HG02973 (cell line): ENCODE data around the gene SMIM44.
A peak's percentile ranks its signal among the peaks of the same experiment; 100 is the strongest.

Source experiments
- ATAC-seq: cut with Tn5 transposase; IDR thresholded peaks from one replicate; pipeline ENCODE4 v1.9.1; 2021; ENCODE audit warnings: moderate library complexity; ENCODE audit not compliant: unreplicated experiment

SMIM44 gene

DNA sequence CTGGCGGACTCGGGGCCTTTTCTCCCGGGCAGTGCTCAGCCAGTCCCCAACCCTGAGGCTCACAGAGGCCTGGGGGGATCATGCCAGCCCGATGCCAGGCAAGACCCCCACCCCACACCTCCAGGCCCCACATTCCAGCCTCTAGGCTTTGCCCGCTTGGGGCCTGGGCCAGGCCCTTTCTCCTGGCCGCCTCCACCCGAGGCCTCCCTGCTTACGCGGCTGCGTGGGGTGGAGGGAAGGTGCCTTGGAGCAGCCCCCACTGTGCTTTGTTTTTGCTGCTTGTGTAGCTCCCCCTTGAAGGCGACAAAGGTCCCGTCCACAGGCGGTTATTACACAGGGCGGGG lies 41.3 kb downstream of the SMIM44 start:
- ATAC-seq: no peak

DNA sequence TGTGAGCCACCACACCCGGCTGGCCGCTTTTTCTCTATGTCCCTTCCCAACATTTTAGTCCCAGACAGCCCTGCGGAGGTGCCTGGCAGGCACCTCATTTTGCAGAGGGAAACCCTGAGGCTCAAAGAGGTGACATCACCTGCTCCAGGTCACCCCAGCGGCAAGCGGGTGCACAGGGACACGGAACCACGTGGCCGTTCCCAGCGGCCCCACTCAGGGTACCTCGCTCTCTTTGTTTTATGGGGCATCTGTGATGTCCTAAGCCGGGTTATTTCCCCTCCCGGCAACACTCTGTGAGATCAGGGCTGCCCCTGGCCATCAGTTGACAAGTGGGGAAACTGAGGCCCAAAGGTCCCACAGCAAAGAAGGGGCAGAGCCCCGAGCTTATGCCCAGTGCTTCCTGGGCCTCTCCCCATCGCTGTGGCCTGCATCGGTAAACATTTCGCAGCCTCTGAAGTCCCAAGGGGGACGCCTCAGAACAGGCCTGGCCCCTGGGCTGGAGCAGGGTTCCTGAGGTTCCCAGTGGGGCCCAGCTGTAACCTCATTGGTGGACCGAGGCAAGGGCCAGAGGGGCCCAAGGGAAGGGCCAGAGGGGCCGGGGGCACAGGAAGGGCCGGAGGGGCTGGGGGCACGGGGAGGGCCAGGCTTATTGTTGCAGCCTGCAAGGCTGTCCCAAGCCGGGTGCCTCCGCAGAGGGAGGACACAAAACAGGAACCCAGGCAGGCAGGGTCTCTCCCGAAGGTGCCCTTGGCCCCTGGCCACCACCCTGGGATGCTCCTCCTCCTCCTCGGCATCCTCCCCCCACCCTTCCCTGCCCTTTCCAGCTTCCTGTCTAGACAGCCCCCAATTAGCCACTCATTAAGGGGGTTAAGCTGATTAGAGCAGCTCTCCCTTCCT lies 41.9 kb downstream of the SMIM44 start:
- ATAC-seq: no peak

DNA sequence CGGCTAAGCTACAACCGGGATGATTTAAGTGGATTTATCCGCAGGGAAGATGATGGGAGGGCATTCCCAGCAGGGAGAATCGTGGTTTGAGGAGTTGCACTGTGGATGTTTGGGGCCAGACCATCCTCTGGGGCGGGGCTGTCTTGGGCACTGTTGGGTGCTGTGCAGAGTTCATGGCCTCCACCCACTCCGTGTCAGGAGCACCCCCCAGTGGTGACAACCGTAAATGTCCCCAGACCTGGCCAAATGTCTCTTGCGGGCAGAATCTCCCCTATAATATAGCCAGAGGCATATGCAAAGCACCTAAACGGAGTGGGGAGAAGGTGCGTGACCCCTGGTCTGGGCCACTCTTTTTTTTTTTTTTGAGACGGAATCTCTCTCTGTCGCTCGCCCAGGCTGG lies 43.2 kb downstream of the SMIM44 start:
- no peak for ATAC-seq

DNA sequence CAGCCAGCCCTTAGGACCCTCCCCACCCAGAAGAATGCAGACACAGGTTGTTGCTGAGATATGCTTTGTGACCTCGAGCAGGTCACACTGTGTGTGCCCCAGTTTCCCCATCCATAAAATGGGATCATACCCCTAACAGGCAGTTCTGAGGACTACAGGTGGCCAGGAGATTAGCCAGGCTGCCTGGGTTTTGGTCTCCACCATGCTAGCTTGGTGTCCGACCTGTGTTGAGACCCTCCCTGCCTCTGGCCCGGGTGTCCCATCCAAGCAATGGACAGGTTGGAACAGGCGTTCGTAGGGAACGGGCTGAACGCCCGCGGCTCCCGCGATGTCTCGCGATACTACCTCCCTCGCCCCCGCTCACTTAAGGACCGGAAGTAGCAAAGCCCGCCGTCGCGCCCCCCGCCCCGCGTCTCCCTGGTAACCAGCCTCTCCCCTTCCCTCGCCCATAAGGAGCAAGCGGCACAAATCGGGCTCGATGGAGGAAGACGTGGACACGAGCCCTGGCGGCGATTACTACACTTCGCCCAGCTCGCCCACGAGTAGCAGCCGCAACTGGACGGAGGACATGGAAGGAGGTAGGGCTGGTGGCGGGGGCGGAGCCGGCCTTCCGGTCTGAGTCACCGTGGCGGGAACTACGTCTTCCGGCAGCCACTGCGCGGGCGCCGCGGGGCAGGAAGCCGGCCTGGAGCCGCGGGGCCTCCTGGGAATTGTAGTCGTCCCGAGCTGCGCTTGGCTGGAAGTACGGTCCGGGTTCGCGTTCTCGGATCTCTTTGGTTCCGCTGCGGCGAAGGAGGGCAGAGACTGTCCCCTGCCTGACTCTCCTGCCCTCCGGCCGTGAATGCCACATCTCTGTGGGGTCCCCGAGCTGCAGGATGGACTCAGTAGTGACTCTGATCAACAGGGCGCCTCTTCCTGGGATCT lies 48.3 kb downstream of the SMIM44 start:
- ATAC-seq: peak; percentile 75

DNA sequence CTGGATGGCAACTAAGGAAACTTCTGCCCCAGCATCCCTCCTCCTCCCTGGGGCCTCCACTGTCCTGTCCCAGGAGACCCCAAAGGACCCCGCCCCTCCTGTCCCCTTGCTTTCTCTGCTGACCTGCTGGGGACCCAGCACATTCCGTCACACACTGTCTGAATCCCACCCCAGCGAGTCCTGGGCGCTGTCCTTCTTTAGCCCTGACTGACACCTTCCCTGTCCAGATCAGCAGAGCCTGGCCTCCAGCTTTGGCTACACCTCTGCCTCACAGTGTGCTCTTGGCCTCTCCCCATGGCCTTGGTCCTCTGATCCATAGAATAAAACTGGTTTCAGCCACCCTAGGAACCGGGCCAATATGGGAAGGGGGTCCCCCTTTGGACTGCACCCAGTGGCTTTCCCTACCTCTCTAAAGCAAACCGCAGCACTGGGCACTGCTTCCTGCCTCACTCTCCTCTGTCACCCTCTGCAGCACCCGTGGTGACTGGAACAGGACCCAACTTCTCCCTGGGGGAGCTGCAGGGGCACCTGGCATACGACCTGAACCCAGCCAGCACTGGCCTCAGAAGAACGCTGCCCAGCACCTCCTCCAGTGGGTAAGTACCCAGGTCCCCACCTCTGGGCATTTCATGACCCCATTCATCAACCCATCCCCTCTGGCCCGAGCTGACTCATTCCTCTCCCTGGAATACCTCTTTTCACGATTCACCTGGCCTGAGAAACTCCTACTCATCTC lies 49.3 kb downstream of the SMIM44 start:
- ATAC-seq: no peak

DNA sequence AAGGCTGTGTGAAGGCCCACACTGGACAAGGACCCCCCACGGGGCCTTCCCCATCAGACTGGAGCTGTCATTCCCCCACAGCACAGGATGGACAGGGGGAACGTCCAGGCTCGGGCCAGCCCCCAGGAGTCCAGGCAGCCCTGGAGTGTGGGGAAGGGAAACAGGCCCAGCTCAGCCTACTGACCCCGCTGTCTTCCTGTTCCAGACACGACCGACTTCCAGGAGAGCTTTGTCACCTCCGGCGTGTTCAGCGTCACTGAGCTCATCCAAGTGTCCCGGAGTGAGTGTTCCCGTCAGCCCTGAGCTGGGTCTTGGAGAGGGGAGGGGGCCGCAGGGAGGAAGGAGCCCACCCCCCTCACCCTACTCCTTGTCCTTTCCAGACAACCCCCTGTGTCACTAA lies 49.9 kb downstream of the SMIM44 start:
- ATAC-seq: no peak
